GM18499 (cell line): ENCODE measurements around the gene PHF24.
"Not testable (repeated sequence)": the region's sequence is repeated elsewhere in the genome, so short reads cannot be mapped to it uniquely, and the experiment has no call there.

ENCODE experiments used
- ATAC-seq: cut with Tn5 transposase; IDR thresholded peaks from one replicate; pipeline ENCODE4 v1.9.1; 2021; ENCODE audit warnings: moderate number of reproducible peaks; ENCODE audit not compliant: insufficient read depth, unreplicated experiment

PHF24 gene

DNA sequence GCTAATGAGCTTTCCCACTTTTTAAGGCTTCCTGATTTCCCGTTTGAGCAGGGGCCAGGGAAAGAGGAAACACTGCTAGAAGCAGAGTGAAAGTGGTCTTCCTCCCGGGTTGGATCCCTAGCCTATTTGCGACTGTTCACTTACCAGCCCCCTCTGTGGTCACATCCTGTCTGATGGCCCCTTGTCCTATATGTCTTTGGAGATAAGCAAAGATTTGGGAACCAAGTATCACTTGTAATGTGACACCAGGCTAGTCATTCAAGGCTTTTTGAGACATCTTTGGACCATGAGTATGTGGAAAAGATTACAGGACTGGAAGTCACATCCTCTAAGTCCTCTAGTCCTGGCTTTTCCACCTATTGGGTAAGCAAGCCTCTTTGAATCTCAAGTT lies 37.6 kb downstream of the PHF24 start:
- ATAC-seq, result no peak

DNA sequence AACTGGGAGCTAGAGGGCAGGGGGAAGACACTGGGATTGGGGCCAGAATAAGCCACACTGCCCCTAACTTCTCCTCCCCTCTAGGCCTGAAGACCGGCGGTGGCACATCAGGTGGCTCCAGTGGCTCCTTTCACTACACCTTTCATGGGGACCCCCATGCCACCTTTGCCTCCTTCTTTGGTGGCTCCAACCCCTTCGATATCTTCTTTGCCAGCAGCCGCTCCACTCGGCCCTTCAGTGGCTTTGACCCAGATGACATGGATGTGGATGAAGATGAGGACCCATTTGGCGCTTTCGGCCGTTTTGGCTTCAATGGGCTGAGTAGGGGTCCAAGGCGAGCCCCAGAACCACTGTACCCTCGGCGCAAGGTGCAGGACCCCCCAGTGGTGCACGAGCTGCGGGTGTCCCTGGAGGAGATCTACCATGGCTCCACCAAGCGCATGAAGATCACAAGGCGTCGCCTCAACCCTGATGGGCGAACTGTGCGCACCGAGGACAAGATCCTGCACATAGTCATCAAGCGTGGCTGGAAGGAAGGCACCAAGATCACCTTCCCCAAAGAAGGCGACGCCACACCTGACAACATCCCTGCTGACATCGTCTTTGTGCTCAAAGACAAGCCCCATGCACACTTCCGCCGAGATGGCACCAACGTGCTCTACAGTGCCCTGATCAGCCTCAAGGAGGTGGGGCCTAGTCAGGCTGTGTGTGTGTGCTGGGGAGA lies 38.3 kb downstream of the PHF24 start:
- ATAC-seq, result no peak

GRCh38 chr9:34996905-34997279 lies 38.8 kb downstream of the PHF24 start:
- ATAC-seq, result no peak

DNA sequence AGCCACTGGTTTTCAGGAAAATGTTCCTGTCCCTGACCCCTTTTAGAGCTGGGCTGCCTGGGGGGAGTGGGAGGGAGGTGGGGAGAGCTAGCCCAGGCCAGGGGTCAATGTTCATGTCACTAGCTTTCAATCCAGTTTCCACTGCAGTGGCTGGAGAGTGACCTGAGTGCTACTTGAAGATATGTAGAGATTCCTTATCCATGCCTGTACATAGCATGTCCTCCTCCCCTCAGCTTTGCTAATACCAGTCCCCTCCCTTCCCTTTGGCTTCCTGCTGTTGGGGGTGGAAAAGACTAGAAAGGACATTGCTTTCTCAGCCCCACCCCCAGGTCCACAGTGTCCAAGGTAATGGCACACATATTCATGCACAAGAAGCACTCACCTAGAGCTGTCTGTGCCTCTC lies 39.3 kb downstream of the PHF24 start:
- no peak for ATAC-seq

DNA sequence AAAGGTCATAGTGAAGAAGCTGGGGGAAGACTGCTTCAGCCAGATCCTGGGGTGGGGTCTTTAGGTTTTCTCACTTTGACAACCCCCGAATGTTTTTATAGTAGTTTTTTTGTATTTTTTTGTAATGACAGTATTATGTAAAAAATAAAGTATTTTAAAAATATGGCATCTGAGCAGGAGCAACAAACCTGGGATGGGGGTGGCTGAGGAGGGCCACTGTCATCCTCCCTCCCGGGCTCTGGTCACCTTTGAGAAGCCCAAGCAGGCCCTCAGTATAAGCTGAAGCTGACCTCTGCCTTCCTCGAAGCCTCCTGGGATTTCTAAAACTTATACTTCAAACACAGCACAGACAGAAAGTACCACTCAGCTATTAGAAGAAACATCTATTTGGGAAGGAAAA lies 40.2 kb downstream of the PHF24 start:
- ATAC-seq, result no peak

DNA sequence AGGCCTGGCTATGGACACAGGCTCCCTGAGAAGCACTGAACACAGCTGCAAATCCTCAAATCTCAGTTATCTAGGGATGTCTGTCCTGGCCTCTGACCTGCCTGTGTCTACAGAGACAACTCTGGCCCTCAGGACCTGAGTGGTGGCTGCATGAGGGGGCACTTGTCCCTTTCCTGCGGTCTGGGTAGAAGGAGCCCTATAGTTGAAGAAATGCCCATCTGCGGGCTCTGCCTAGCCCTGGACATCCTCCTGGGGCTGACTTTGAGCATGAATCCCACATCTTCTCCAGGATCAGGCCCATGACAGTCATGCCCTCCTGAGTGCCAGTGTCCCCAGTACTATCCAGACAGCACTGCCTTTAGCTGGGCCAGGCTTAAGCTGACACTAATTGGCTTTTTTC lies 41.5 kb downstream of the PHF24 start:
- no peak for ATAC-seq

DNA sequence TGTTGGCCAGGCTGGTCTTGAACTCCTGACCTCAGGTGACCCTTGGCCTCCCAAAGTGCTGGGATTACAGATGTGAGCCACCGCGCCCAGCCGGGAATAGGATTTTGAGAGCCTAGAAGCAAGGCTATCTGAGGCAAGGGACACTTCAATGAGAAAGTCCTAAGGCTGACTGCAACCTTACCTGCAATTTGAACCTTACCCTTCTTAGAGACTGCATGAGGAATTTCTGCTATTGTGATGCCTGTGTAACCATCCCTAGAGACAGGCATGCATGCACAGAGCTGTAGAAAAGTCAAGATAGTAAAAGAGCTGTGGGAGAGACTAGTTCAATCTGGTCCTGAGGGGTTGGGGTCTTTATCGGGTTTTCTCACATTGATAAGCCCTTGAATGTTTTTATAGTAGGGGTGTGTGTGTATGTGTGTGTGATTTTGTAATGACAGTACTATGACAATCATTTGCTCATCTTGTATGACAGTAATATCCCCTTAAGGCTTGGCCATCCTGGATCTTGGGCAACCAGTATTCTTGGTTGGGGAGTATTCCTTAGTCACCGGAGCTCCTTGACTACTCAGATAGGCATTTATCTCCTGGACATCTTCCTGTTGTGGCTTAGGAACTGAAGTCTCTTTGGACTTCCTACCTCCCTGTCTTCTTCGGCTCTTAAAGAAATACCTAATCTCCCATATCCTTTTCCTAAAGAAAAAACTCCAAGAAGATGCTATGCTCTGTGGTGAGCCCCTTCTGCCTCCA lies 42.6 kb downstream of the PHF24 start:
- no peak for ATAC-seq

DNA sequence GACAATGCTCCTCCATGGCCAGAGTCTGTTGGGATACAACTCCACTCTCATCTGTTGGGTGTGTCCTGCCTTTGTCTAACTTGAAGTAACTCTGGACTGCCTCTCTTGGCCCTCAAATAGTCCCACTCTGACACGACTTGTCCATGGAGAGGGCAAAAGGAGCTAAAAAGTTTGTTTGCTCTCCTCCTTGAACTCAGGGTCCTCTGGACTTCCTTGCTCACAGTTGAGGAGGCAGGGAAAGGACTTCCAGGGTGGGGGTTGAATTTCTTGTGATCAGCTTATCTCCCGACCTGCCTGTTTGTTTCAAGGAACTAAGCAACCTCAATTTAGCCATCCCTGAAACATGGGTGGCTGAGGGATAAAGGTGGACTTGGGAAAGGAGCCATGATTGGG lies 43.2 kb downstream of the PHF24 start:
- ATAC-seq, result no peak

- ATAC-seq, result no peak
These were observed 43.9 kb downstream of the PHF24 start for GRCh38 chr9:35001803-35002502.

DNA sequence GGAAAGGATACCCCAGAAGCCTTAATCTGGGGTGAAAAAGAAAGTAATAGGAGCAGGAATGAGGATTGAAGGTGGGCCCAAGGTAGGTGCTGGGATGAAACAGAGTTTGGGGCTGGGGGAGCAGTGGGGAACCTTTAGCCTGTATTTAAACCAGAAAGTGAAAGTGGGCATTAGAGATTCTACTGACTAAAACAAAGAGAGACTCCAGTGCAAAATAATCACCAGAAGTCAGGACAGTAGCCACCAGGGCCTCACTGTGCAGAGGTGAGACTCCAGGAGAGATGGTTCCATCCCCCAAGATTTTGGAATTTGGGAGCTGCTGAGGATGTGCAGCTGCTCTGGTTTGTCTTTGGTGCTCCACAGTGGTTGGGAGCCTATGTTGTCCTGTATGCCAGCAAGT lies 44.5 kb downstream of the PHF24 start:
- ATAC-seq, result no peak

- not testable (repeated sequence) for ATAC-seq
These were observed 46.2 kb downstream of the PHF24 start for GRCh38 chr9:35004299-35004698.

DNA sequence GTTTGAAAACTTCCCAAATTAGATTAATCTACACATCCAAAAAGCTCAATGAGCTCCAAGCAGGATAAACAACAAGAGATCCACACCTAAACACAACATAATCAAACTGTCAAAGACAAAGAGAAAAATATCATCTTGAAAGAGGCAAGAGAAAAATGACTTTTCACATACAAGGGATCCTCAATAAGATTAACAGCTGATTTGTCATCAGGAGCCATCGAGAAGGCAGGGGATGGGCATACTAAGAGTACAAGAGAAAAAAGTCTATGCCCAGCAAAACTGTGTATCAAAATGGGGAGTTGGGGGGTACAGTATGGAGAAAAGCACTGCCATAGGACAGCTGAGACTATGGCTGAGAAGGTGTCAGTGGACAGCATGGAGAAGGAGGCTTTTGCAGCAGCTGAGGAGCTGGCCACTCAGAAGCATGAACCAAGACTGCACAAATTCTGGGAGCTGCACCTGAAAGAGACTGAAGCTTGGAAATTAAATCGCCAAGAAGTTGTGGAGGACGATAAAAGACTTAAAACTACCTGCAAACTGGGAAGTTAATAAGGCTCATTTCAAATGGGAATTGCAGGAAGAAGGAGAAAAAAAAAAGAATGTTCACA lies 52.4 kb downstream of the PHF24 start:
- no peak for ATAC-seq

DNA sequence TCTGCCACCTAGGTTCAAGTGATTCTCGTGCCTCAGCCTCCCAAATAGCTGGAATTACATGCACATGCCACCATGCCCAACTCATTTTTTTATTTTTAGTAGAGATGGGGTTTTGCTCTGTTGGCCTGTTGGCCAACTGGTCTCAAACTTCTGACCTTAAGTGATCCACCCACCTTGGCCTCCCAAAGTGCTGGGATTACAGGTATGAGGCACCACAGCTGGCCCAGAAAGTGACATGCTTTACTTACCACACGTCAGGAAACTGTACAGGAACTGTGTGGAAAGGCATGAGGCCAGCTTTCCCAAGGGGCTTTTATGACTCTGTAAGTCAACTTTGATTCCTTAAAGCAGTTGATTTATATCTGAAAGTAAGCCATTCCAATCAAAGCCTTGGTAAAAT lies 56.4 kb downstream of the PHF24 start:
- no peak for ATAC-seq

DNA sequence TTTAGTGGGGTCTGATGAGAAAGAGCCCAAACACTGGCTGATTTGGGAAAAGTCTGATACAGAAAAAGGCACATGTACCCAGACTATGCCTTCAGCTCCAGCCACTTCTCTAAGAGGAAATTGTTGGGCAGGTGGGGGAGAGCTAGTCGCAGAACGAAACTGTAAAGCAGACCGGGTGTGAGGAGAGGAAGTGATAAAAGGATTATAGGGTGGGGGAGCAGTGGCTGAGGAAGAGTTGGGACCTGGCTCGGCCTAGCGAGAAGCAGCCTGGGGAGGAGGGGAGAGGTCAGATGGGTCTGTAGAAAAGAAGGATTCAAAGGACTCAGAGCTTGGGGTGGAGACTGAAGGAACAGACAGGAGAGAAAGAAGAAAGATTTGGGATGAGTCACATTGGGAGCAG lies 65.4 kb downstream of the PHF24 start:
- not testable (repeated sequence) for ATAC-seq

- no peak for ATAC-seq
These were observed 68.6 kb downstream of the PHF24 start for GRCh38 chr9:35026671-35027070.

DNA sequence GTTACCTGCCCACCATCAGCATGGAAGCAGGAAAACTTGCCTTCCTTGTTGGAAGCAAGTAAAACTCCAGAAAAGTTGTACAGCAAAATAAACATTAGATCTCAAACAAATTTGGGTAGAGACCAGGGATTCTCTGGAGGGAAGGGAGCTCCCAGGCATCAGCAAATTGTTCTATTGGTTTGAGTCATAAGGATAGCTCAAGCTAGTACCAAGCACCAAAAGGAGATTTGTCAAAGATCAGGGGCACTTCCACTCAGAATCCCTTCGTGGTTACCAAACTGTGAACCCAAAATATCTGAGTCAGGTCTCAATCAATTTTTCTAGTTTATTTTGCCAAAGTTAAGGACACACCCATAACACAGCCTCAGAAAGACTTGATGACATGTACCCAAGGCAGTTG lies 69.3 kb downstream of the PHF24 start:
- no peak for ATAC-seq

GRCh38 chr9:35027860-35028259 lies 69.8 kb downstream of the PHF24 start:
- ATAC-seq, result no peak

- no peak for ATAC-seq
These were observed 70.3 kb downstream of the PHF24 start for GRCh38 chr9:35028341-35028740.

- no peak for ATAC-seq
These were observed 71.2 kb downstream of the PHF24 start for GRCh38 chr9:35029241-35029640.

DNA sequence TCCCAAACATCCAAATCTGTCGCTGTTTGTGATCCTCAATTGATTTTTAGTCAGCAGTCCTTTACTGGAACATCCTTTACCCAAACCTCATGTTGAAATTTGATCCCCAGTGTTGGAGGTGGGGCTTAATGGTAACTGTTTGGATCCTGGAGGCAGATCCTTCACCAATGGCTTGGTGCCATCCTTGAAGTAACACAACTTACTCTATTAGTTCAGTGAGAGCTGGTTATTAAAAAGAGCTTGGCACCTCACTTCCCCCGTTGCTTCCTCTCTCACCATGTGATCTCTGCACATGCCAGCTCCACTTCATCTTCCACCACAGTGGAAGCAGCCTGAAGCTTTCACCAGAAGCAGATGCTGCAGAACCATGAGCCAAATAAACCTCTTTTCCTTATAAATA lies 71.8 kb downstream of the PHF24 start:
- no peak for ATAC-seq
